Middle frontal gyrus (tissue), 1 donor: ENCODE measurements around the gene SIX2.
A peak's percentile ranks its signal among the peaks of the same experiment; 100 is the strongest.

ENCODE experiments used
- DNase-seq: peaks from one replicate; pipeline ENCODE4 v3.0.0-alpha.2; 2015; ENCODE audit warnings: low spot score; ENCODE audit errors: extremely low spot score

The SIX2 gene

DNA sequence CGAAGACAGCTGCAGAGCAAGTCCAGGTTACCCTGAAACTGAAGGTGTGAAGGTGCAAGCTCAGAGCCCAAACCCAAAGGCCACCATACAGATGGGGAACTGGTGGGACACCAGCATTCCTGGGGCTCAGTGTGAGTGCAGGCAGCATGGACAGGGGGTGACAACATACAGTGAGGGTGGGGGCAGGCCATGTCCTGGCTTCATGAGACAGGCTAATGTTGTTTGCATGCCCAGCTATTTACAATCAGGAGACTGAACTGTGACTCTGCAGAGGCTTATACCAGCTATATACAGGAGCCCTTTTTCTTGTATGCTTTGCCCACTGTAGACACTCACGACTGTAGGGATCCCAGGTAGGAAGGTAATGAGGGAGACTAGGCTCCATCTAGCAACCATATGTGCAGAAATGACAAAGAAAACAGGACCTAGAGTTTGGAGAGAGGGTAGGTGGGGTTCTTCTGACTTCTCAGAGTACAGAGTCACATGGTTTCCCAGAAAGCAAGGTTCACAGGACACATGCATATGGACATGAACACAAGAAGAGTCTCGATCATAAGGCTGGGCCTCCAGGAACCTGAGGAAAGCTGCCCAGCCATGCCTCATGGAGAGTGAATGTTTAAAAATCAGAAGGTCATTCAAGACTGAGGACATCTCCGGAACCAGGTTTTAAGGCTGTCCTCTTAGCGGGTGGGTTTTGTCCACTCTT lies 41.4 kb downstream of the SIX2 start:
- DNase-seq: no peak

GRCh38 chr2:44967056-44967455 lies 42.2 kb downstream of the SIX2 start:
- DNase-seq: no peak

GRCh38 chr2:44965684-44966083 lies 43.6 kb downstream of the SIX2 start:
- DNase-seq: no peak

- no peak for DNase-seq
Observed at GRCh38 chr2:44964752-44965236, 44.5 kb downstream of the SIX2 start.

GRCh38 chr2:44962176-44962695 lies 47.0 kb downstream of the SIX2 start:
- no peak for DNase-seq

- no peak for DNase-seq
Observed at GRCh38 chr2:44960871-44961270, 48.4 kb downstream of the SIX2 start.

DNA sequence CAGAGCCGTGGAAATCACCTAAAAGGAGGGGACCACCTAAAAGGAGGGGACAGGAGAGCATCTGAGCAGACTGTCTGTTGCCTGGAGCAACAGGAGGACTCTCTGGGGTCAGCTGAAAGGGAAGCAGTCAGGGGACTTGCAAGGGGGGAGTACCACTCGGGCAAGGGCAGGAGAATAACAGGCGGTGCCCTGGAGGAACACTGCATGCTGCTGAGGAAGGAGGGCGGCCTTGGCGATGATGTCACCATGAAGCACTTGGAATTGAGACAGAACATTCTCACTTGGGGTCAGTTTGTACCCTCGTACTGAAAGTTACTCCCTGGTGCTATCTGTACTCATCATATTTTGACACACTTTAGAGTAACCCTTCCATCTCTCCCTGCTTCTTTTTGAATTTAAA lies 49.4 kb downstream of the SIX2 start:
- no peak for DNase-seq

- no peak for DNase-seq
Observed at GRCh38 chr2:44957656-44958327, 51.5 kb downstream of the SIX2 start.

GRCh38 chr2:44956843-44957242 lies 52.4 kb downstream of the SIX2 start:
- no peak for DNase-seq

- DNase-seq: peak; percentile 23
Observed at GRCh38 chr2:44955593-44956392, 53.5 kb downstream of the SIX2 start.
